Measurements from ENCODE around the gene SRXN1. TPM values are rescaled to one million over a fixed set of nuclear protein-coding genes. Genes with fewer than 3 reads are reported as not detected.

Gene SRXN1
- total RNA-seq (2022) (42.6 and 43.4 TPM in 2 replicates), Bru-seq, nascent RNA (percentile 59 among the genes with signal in this experiment), BruChase-seq, experiment 1, labeled RNA remaining after a 6-hour chase (percentile 90 among the genes with signal in this experiment), BruChase-seq, experiment 2, labeled RNA remaining after a 2-hour chase (percentile 86 among the genes with signal in this experiment)
- long read RNA-seq, transcript SRXN1-201 (2 exons, 2,698 nt) = major isoform, 523 of 528 reads
- long read RNA-seq, partial matches to known transcripts = 0 of 528 reads
- long read RNA-seq, other reads (novel, unspliced or antisense) = 5 of 528 reads

- H3K4me1 Mint-ChIP-seq (ENCODE audit: insufficient read depth, unreplicated experiment) = peaks cover 20% of the 10 kb centered on the region
- CTCF ChIA-PET = interaction anchor here (0.6 to 2.1 kb wide), 5 partner anchors 10 to 526 kb away, joined by 3 to 7 read pairs (median 4); no protein-coding TSS in a partner anchor
- intact Hi-C loops (cut with micrococcal nuclease) = loop anchor here (2.0 kb wide), 1 partner anchor 86 kb away; no protein-coding TSS in a partner anchor
- H3K4me3 Mint-ChIP-seq (ENCODE audit: unreplicated experiment) = peak within 1 kb of the TSS; percentile 89
- TF ChIP-seq CTCF (IDR thresholded peaks at IDR 0.05; ENCODE audit: unreplicated experiment) = peak; percentile 45
- peak; percentile 93 for DNase-seq (ENCODE audit: unreplicated experiment)
- BruUV-seq (replicated peaks) = no TSS peak
- no peaks in the 10 kb centered on the region for H3K27me3 Mint-ChIP-seq (ENCODE audit: insufficient read depth, unreplicated experiment)
- peaks cover 20% of the 10 kb centered on the region for H3K36me3 Mint-ChIP-seq (ENCODE audit: insufficient read depth, unreplicated experiment)
- POLR2A ChIA-PET = interaction anchor here (0.6 to 2.1 kb wide), 8 partner anchors 8 to 511 kb away, joined by 3 to 11 read pairs (median 4); partner anchors contain the start of gene CSNK2A1
- H3K27ac Mint-ChIP-seq (ENCODE audit: low read depth, unreplicated experiment) = peak within 1 kb of the TSS; percentile 87
- H3K9me3 Mint-ChIP-seq (ENCODE audit: unreplicated experiment) = no peaks in the 10 kb centered on the region
Measured at GRCh38 chr20:653110-653589, at the start of gene SRXN1. TSS of gene SRXN1 (minus strand) at chr20:653200. CDS start at chr20:653185, 15 bp downstream.

- no TSS peak for BruUV-seq (replicated peaks)
- ChIA-PET CTCF (interaction anchor here (0.5 to 1.0 kb wide), 4 partner anchors 32 to 141 kb away, joined by 3 to 4 read pairs (median 3); no protein-coding TSS in a partner anchor), POLR2A (no interaction called here)
- Mint-ChIP-seq H3K4me1 (ENCODE audit: insufficient read depth, unreplicated experiment) (no peaks in the 10 kb centered on the region), H3K27ac (ENCODE audit: low read depth, unreplicated experiment) (no peak overlapping the region), H3K4me3 (ENCODE audit: unreplicated experiment) (no peak overlapping the region), H3K27me3 (ENCODE audit: insufficient read depth, unreplicated experiment) (peaks cover 34% of the 10 kb centered on the region), H3K9me3 (ENCODE audit: unreplicated experiment) (no peaks in the 10 kb centered on the region), H3K36me3 (ENCODE audit: insufficient read depth, unreplicated experiment) (no peaks in the 10 kb centered on the region)
- TF ChIP-seq CTCF (IDR thresholded peaks at IDR 0.05; ENCODE audit: unreplicated experiment) = no peak
- intact Hi-C loops (cut with micrococcal nuclease) = no loop called here
- DNase-seq (ENCODE audit: unreplicated experiment) = no peak
Measured at GRCh38 chr20:701401-702129, 48.6 kb upstream of the SRXN1 start.

- Mint-ChIP-seq H3K36me3 (ENCODE audit: insufficient read depth, unreplicated experiment) (no peaks in the 10 kb centered on the region), H3K27ac (ENCODE audit: low read depth, unreplicated experiment) (no peak overlapping the region), H3K4me1 (ENCODE audit: insufficient read depth, unreplicated experiment) (no peaks in the 10 kb centered on the region), H3K27me3 (ENCODE audit: insufficient read depth, unreplicated experiment) (peaks cover 30% of the 10 kb centered on the region), H3K4me3 (ENCODE audit: unreplicated experiment) (no peak overlapping the region), H3K9me3 (ENCODE audit: unreplicated experiment) (no peaks in the 10 kb centered on the region)
- ChIA-PET POLR2A (no interaction called here), CTCF (interaction anchor here (0.6 to 1.0 kb wide), 3 partner anchors 10 to 81 kb away, joined by 3 to 5 read pairs (median 3); no protein-coding TSS in a partner anchor)
- intact Hi-C loops (cut with micrococcal nuclease) = no loop called here
- DNase-seq (ENCODE audit: unreplicated experiment) = no peak
- BruUV-seq (replicated peaks) = no TSS peak
- no peak for TF ChIP-seq CTCF (IDR thresholded peaks at IDR 0.05; ENCODE audit: unreplicated experiment)
Measured at GRCh38 chr20:699811-700338, 46.9 kb upstream of the SRXN1 start.

- DNase-seq (ENCODE audit: unreplicated experiment) = no peak
Measured at GRCh38 chr20:699342-699741, 46.3 kb upstream of the SRXN1 start.

More at GRCh38 chr20:699342-699741, 46.3 kb upstream of the SRXN1 start:
- Mint-ChIP-seq H3K9me3 (ENCODE audit: unreplicated experiment) (no peaks in the 10 kb centered on the region), H3K4me3 (ENCODE audit: unreplicated experiment) (no peak overlapping the region), H3K27me3 (ENCODE audit: insufficient read depth, unreplicated experiment) (peaks cover 35% of the 10 kb centered on the region), H3K4me1 (ENCODE audit: insufficient read depth, unreplicated experiment) (no peaks in the 10 kb centered on the region), H3K27ac (ENCODE audit: low read depth, unreplicated experiment) (no peak overlapping the region), H3K36me3 (ENCODE audit: insufficient read depth, unreplicated experiment) (no peaks in the 10 kb centered on the region)
- TF ChIP-seq CTCF (IDR thresholded peaks at IDR 0.05; ENCODE audit: unreplicated experiment) = no peak
- ChIA-PET CTCF (interaction anchor here (1.0 kb wide), 1 partner anchor 10 kb away, joined by 3 read pairs; no protein-coding TSS in a partner anchor), POLR2A (no interaction called here)
- intact Hi-C loops (cut with micrococcal nuclease) = no loop called here
- BruUV-seq (replicated peaks) = no TSS peak

Measured in MCF 10A (cell line).